ENCODE results near the gene ZNF343.

DNA sequence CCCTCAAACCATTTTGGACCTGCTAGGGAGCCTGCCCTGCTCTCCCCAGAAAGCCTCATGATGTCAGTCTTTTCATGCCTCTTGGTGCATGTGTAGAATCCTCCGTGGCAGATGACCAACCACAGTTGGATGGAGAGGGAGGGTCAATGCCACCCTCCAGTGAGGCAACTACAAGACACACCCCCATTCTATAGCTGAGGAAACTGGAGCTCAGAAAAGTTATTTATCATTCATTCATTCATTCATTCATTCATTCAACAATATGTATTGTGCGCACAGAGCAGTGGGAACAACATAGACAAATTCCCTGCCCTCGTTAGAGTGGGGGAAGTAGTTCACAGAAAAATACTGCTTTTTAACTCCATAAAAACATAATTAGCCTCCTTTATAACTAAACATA, 54.9 kb downstream of the ZNF343 start:
- TF ChIP-seq, protein P1, sequence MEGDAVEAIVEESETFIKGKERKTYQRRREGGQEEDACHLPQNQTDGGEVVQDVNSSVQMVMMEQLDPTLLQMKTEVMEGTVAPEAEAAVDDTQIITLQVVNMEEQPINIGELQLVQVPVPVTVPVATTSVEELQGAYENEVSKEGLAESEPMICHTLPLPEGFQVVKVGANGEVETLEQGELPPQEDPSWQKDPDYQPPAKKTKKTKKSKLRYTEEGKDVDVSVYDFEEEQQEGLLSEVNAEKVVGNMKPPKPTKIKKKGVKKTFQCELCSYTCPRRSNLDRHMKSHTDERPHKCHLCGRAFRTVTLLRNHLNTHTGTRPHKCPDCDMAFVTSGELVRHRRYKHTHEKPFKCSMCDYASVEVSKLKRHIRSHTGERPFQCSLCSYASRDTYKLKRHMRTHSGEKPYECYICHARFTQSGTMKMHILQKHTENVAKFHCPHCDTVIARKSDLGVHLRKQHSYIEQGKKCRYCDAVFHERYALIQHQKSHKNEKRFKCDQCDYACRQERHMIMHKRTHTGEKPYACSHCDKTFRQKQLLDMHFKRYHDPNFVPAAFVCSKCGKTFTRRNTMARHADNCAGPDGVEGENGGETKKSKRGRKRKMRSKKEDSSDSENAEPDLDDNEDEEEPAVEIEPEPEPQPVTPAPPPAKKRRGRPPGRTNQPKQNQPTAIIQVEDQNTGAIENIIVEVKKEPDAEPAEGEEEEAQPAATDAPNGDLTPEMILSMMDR (IDR thresholded peaks at IDR 0.05) = no peak
- TF ChIP-seq POLR2A (IDR thresholded peaks at IDR 0.05) = no peak
